H1 (cell line): ENCODE measurements around the gene CSHL1. TPM values are rescaled to one million over a fixed set of nuclear protein-coding genes. Genes with fewer than 3 reads are reported as not detected.

ENCODE experiments used
- CTCF ChIA-PET: fragments of 300-600 bp; sonication (Branson Sonifier 250); formaldehyde crosslinking; loops from one replicate; lab custom pipeline; 2021; ENCODE audit not compliant: partially characterized antibody; lab: Charles Lee
- POLR2A ChIA-PET: fragments of 300-600 bp; sonication (Branson Sonifier 250); formaldehyde crosslinking; loops from one replicate; lab custom pipeline; 2021; ENCODE audit warnings: inconsistent platforms; ENCODE audit not compliant: partially characterized antibody; lab: Charles Lee
- DNase-seq, 2 experiments: peaks; one replicate each; pipeline versions ENCODE4 v3.0.0 to v3.0.0-alpha.2; 2010 to 2022; ENCODE audit warnings: low spot score in 2 of 2, low read depth in 1 of 2, mixed read lengths in 1 of 2
- FAIRE-seq: peaks from 2 replicates; lab custom pipeline; 2011; peaks lifted over from hg19 to GRCh38; lab: Jason Lieb, UNC
- H2AFZ ChIP-seq: 2 replicates; pipeline ENCODE4 v1.8.1; 2012; ENCODE audit warnings: low read length, inconsistent platforms
- H2AK5ac ChIP-seq: 2 replicates; pipeline ENCODE4 v1.6.1; 2013; ENCODE audit warnings: low read depth, low read length
- H2BK120ac ChIP-seq: replicated peaks from 2 replicates; pipeline ENCODE3; 2013; ENCODE audit warnings: low read depth, low read length, inconsistent platforms
- H2BK12ac ChIP-seq: 2 replicates; pipeline ENCODE4 v1.6.1; 2013; ENCODE audit warnings: low read depth, low read length
- H2BK15ac ChIP-seq: 2 replicates; pipeline ENCODE4 v1.6.1; 2013; ENCODE audit warnings: low read length
- H2BK20ac ChIP-seq: 2 replicates; pipeline ENCODE4 v1.6.1; 2013; ENCODE audit warnings: low read length
- H2BK5ac ChIP-seq: 2 replicates; pipeline ENCODE4 v1.6.1; 2013; ENCODE audit warnings: low read depth, low read length
- H3K14ac ChIP-seq: 2 replicates; pipeline ENCODE4 v1.6.1; 2013; ENCODE audit warnings: inconsistent platforms; ENCODE audit not compliant: insufficient read length
- H3K18ac ChIP-seq: 2 replicates; pipeline ENCODE4 v1.6.1; 2013; ENCODE audit warnings: low read length; ENCODE audit errors: extremely low read depth
- H3K23ac ChIP-seq: 2 replicates; pipeline ENCODE4 v1.6.1; 2013; ENCODE audit warnings: inconsistent platforms; ENCODE audit not compliant: insufficient read length
- H3K23me2 ChIP-seq: 2 replicates; pipeline ENCODE4 v1.6.1; 2013; ENCODE audit warnings: low read depth, low read length
- H3K27ac ChIP-seq: 2 replicates; pipeline ENCODE4 v1.6.1; 2011; ENCODE audit warnings: low read depth, low read length, inconsistent platforms
- H3K27me3 ChIP-seq, 4 experiments: replicated peaks in 1 of 4; 1 replicate in 1 of 4; 2 replicates in 3 of 4; pipeline versions ENCODE4 v1.6.1 to v1.8.1; 2011 to 2013; ENCODE audit warnings: low read length in 3 of 4, mild to moderate bottlenecking in 3 of 4, inconsistent platforms in 2 of 4, mixed read lengths in 2 of 4, moderate library complexity in 1 of 4; ENCODE audit not compliant: control insufficient read depth in 3 of 4, insufficient read depth in 3 of 4; ENCODE audit errors: extremely low read depth in 1 of 4
- H3K36me3 ChIP-seq, 4 experiments: 2 replicates each; pipeline versions ENCODE4 v1.6.1 to v1.8.1; 2011 to 2013; ENCODE audit warnings: mild to moderate bottlenecking in 4 of 4, low read length in 3 of 4, moderate library complexity in 2 of 4, control low read depth in 1 of 4, inconsistent platforms in 1 of 4; ENCODE audit not compliant: insufficient read depth in 4 of 4, control insufficient read depth in 2 of 4
- H3K4ac ChIP-seq: replicated peaks from 2 replicates; pipeline ENCODE3; 2013; ENCODE audit warnings: low read length, low read depth, mixed read lengths, inconsistent platforms; ENCODE audit not compliant: insufficient read length
- H3K4me1 ChIP-seq, 4 experiments: replicated peaks in 1 of 4; 1 replicate in 1 of 4; 2 replicates in 3 of 4; pipeline versions ENCODE4 v1.6.1 to v1.8.1; 2011 to 2013; ENCODE audit warnings: low read length in 3 of 4, inconsistent platforms in 2 of 4, mixed read lengths in 1 of 4; ENCODE audit not compliant: insufficient read depth in 4 of 4, control insufficient read depth in 3 of 4
- H3K4me2 ChIP-seq, 2 experiments: 2 replicates each; pipeline versions ENCODE4 v1.6.1 to v1.8.1; 2011 to 2013; ENCODE audit warnings: low read depth in 2 of 2, low read length in 2 of 2, control low read depth in 1 of 2, inconsistent platforms in 1 of 2, mild to moderate bottlenecking in 1 of 2; ENCODE audit not compliant: insufficient read depth in 1 of 2
- H3K4me3 ChIP-seq, 4 experiments: fragments of 200-600, 300-600 bp in 1 of 4; sonication (generic), shearing (Covaris generic), sonication (Bioruptor Twin) in 1 of 4; 2 replicates each; pipeline versions ENCODE4 v1.5.1 to v1.8.1; 2011 to 2016; ENCODE audit warnings: low read length in 4 of 4, low read depth in 3 of 4, control low read depth in 2 of 4, inconsistent platforms in 2 of 4, mild to moderate bottlenecking in 2 of 4, mixed read lengths in 1 of 4, moderate library complexity in 1 of 4; ENCODE audit not compliant: insufficient read depth in 2 of 4; ENCODE audit errors: extremely low read depth in 1 of 4
- H3K56ac ChIP-seq: replicated peaks from 2 replicates; pipeline ENCODE3; 2013; ENCODE audit warnings: low read depth, mild to moderate bottlenecking, mixed read lengths, low read length, inconsistent platforms; ENCODE audit not compliant: insufficient read length
- H3K79me1 ChIP-seq: 2 replicates; pipeline ENCODE4 v1.6.1; 2013; ENCODE audit warnings: low read depth, low read length, control low read depth
- H3K79me2 ChIP-seq, 2 experiments: 2 replicates each; pipeline versions ENCODE4 v1.6.1 to v1.8.1; 2012 to 2013; ENCODE audit warnings: low read length in 2 of 2, mild to moderate bottlenecking in 2 of 2, inconsistent platforms in 1 of 2; ENCODE audit not compliant: insufficient read depth in 2 of 2, control insufficient read depth in 1 of 2
- H3K9ac ChIP-seq, 4 experiments: replicated peaks in 1 of 4; 1 replicate in 1 of 4; 2 replicates in 3 of 4; pipeline versions ENCODE4 v1.6.1 to v1.8.1; 2011 to 2013; ENCODE audit warnings: low read depth in 3 of 4, low read length in 3 of 4, control low read depth in 2 of 4, mild to moderate bottlenecking in 2 of 4, moderate library complexity in 2 of 4, inconsistent platforms in 1 of 4; ENCODE audit errors: extremely low read depth in 1 of 4
- H3K9me3 ChIP-seq, 2 experiments: 2 replicates each; pipeline versions ENCODE4 v1.6.1 to v1.8.1; 2012 to 2013; ENCODE audit warnings: mild to moderate bottlenecking in 2 of 2, moderate library complexity in 2 of 2, control low read depth in 1 of 2, inconsistent platforms in 1 of 2, low read depth in 1 of 2, low read length in 1 of 2, mixed read lengths in 1 of 2; ENCODE audit not compliant: insufficient read depth in 2 of 2
- H4K20me1 ChIP-seq, 2 experiments: replicated peaks in 1 of 2; 2 replicates each; pipeline versions ENCODE3 to v1.8.1; 2011 to 2013; ENCODE audit warnings: inconsistent platforms in 2 of 2, low read length in 2 of 2, mild to moderate bottlenecking in 1 of 2; ENCODE audit not compliant: insufficient read depth in 2 of 2, control insufficient read depth in 1 of 2
- H4K5ac ChIP-seq: 2 replicates; pipeline ENCODE4 v1.6.1; 2013; ENCODE audit warnings: low read length, low read depth, mixed read lengths, inconsistent platforms; ENCODE audit not compliant: insufficient read length
- H4K8ac ChIP-seq: 2 replicates; pipeline ENCODE4 v1.8.0; 2013; ENCODE audit warnings: mild to moderate bottlenecking, moderate library complexity, low read length, inconsistent platforms; ENCODE audit not compliant: insufficient read depth; ENCODE audit errors: extremely low read depth
- H4K91ac ChIP-seq: replicated peaks from 2 replicates; pipeline ENCODE3; 2013; ENCODE audit warnings: low read length, mixed read lengths, inconsistent platforms; ENCODE audit not compliant: insufficient read length
- KDM1A ChIP-seq: fragments of 200-600, 300-600 bp; sonication (generic); IDR thresholded peaks from 2 replicates; pipeline ENCODE4 v1.7.1; 2016; ENCODE audit warnings: mild to moderate bottlenecking, low read length, borderline replicate concordance
- RAD21 ChIP-seq, 2 experiments: IDR thresholded peaks in 1 of 2; conservative IDR thresholded peaks in 1 of 2; 2 replicates each; pipeline ENCODE4 v1.6.1; 2011; ENCODE audit warnings: low read depth in 2 of 2, low read length in 2 of 2, improper control_type of control experiment in 1 of 2, inconsistent platforms in 1 of 2, mild to moderate bottlenecking in 1 of 2, moderate library complexity in 1 of 2
- WGBS, 2 experiments: shearing (Covaris generic) in 1 of 2; methylation state at CpG; one replicate each; pipeline versions ENCODE4 v1.1.6 to v1.1.7; 2013 to 2015; ENCODE audit warnings: low lambda C conversion rate in 2 of 2, mixed read lengths in 2 of 2, inconsistent platforms in 1 of 2, low coverage in 1 of 2, missing lambda C conversion rate in 1 of 2; ENCODE audit not compliant: insufficient replicate concordance in 2 of 2, insufficient coverage in 1 of 2, insufficient read length in 1 of 2; ENCODE audit errors: extremely low coverage in 1 of 2, missing lambda C conversion rate in 1 of 2; 5-methylcytosine and 5-hydroxymethylcytosine counted together
- polyA plus RNA-seq, 7 experiments: library from polyadenylated mRNA; depleted of rRNA in 3 of 7; stranded (reverse) in 5 of 7; unstranded in 2 of 7; fragments of >200 nt in 5 of 7; fragments of 200-250 nt in 2 of 7; gene quantifications; 1 replicate in 5 of 7; 2 replicates in 1 of 7; 4 replicates in 1 of 7; pipeline versions ENCODE4 v1.2.1 to v1.2.3, GENCODE V29; 2011 to 2013; ENCODE audit warnings: missing spikeins in 2 of 7, mixed read lengths in 2 of 7
- total RNA-seq: library from RNA; stranded (reverse); fragmentation: NEBNext Ultra II Directional; extraction: Animal tissue kit (Norgen Biotek cat#: 25700); gene quantifications from 2 replicates; pipeline ENCODE4 v1.2.1, GENCODE V29; 2021

CSHL1 gene
- total and polyA plus RNA-seq, 2 of the 8 experiments (the other 6 are each of a cell fraction or from before 2014, with no cell fraction given) = not detected

- Histone ChIP-seq H2BK15ac (peak overlapping the region; percentile 95; the same call in 1 of the 2 replicates), H2BK5ac (no peak overlapping the region), H2AK5ac (no peak overlapping the region), H4K8ac (peak overlapping the region; percentile 15; the same call in 1 of the 2 replicates), H3K56ac (no peak overlapping the region), H4K91ac (no peak overlapping the region), H3K9me3 (no peaks in the 10 kb centered on the region), H3K4me3 (no peak overlapping the region), H3K18ac (no peak overlapping the region), H3K27ac (no peak overlapping the region), H3K4me1 (peaks cover 0 to 18% (median 12%) of the 10 kb centered on the region in 4 experiments; a peak in 6 of 7 replicates), H3K9ac (no peak overlapping the region), H3K14ac (no peak overlapping the region), H3K4me2 (no peak overlapping the region), H3K36me3 (no peaks in the 10 kb centered on the region), H4K20me1 (no peaks in the 10 kb centered on the region), H2BK12ac (no peak overlapping the region), H3K79me1 (no peaks in the 10 kb centered on the region), H2BK120ac (no peak overlapping the region), H4K5ac (no peak overlapping the region), H3K23me2 (no peaks in the 10 kb centered on the region), H3K79me2 (no peaks in the 10 kb centered on the region), H3K4ac (no peak overlapping the region), H2BK20ac (no peak overlapping the region), H3K23ac (no peak overlapping the region), H3K27me3 (no peaks in the 10 kb centered on the region), H2AFZ (peak overlapping the region; percentile 41)
- CTCF ChIA-PET = interaction anchor here (0.9 to 11.4 kb wide), 11 partner anchors 14 to 93 kb away, joined by 3 to 164 read pairs (median 6); partner anchors contain the start of genes CSHL1, GH1 and GH2
- TF ChIP-seq RAD21 (IDR thresholded peaks at IDR 0.05 in 1 of 2, conservative IDR thresholded peaks at IDR 0.05 in 1 of 2; ENCODE audit: low read depth in 2 of 2, low read length in 2 of 2) (no peak), KDM1A (peak; percentile 71; the same call in 1 of the 2 replicates)
- POLR2A ChIA-PET = interaction anchor here (0.8 kb wide), 1 partner anchor 9 kb away, joined by 3 read pairs; no protein-coding TSS in a partner anchor
- DNase-seq (no peak), FAIRE-seq (no peak)
- 96% methylated on average over 4 of the region's 4 CpGs; no CpG with 5 or more reads in 1 of the 2 experiments for WGBS, 2 experiments
Measured at GRCh38 chr17:63932721-63933120, 21.7 kb upstream of the CSHL1 start.
